ENCODE results near the gene EHBP1.
"Not testable (repeated sequence)": the region's sequence is repeated elsewhere in the genome, so short reads cannot be mapped to it uniquely, and the experiment has no call there.

The EHBP1 gene

DNA sequence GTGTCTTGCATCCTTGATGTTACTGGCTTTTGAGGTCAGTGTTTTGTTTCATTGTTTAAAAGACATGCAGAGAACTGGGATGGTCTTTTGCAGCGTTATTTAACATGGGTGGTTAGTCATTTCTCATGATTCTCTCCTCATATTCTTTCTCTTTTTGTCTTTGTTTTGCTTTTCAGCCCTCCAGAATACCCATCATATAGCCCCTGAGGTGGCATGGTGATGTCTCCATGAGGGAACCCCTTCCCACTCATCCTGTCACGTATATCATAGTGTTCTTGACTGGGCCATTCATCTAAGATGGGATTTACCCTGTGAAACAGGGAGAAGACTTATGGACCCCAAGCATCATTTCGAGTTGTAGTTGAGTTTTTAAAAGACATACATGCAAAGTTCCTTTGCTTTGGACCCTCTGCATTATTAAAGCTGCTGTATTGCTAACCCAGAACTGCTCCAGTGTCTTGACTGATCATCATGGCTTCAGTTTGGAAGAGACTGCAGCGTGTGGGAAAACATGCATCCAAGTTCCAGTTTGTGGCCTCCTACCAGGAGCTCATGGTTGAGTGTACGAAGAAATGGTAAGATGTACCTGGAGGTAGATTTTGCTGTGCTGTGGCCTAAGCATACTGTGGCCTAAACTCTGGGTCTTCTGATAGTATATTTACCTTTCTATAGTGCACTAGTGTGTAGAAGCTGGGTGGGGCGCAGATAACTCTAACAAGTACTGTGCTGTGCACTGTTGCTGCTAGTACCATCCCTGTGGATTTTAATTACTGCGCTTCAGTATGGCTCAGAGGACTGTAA, 1.4 kb downstream of the EHBP1 start:
- Histone ChIP-seq H3K9ac (ENCODE audit: low read depth, low read length) (peak overlapping the region; percentile 14), H3K36me3 (ENCODE audit: control insufficient read depth, insufficient read depth, low read length) (no peaks in the 10 kb centered on the region), H3K27me3 (ENCODE audit: control insufficient read depth, insufficient read depth, low read length) (no peaks in the 10 kb centered on the region), H3K9me3 (ENCODE audit: control insufficient read depth, insufficient read depth, low read length) (no peaks in the 10 kb centered on the region), H3K4me3 (ENCODE audit: low read depth, low read length) (peak overlapping the region; percentile 92), H3K4me1 (ENCODE audit: control insufficient read depth, insufficient read depth, low read length) (peaks cover 5% of the 10 kb centered on the region)

DNA sequence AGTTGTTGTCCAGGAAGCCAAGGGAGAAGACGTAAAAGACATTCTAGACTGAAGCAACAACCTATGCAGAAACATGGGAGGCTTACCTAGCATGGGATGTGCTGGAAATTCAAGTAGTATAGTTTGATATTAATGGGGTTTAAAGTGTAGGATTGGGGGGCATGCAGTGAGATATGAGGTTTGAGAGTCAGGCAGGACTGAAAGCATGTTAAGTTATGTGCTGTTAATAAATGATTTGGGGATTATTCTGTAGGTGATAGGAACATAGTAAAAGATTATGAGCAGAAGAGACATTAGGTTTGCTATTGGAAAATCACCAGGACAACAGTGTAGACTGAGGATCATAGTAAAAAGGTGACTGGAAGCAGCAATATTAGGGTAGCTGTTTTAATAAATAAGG, 3.2 kb downstream of the EHBP1 start:
- peaks cover 5% of the 10 kb centered on the region for H3K4me1 ChIP-seq (ENCODE audit: control insufficient read depth, insufficient read depth, low read length)
- H3K4me3 ChIP-seq (ENCODE audit: low read depth, low read length), result no peak overlapping the region
- no peak overlapping the region for H3K9ac ChIP-seq (ENCODE audit: low read depth, low read length)
- no peaks in the 10 kb centered on the region for H3K27me3 ChIP-seq (ENCODE audit: control insufficient read depth, insufficient read depth, low read length)
- H3K9me3 ChIP-seq (ENCODE audit: control insufficient read depth, insufficient read depth, low read length), result no peaks in the 10 kb centered on the region
- no peaks in the 10 kb centered on the region for H3K36me3 ChIP-seq (ENCODE audit: control insufficient read depth, insufficient read depth, low read length)

DNA sequence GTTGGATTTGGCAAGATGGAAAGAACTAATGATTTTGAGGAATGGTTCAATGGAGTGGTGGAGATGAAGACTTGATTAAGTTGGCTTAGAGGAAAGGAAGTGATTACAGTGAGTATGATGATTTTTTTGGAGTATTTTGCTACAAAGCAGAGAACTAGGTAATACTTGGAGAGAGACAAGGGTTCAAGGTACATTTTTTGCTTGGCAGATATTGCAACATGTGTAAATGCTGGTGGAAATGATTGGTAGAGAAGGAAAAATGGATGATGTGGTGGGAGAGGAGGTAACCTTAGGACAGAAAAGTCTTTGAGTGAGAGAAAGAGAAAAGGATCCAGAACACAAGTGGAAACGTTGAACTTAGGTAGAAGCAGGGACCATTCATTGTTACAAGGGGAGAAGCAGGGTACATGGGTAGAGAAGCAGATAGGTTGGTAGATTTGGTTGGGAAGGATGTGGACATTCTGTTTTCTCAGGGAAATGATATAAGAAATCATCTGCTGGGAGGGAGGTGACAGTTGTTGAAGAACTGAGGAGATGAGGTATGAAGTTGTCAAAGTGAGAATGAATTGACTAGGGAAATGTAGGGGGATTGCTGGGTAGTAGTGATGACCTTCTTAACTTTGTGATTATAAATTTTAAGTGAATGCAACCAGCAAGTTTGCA, 6.5 kb downstream of the EHBP1 start:
- Histone ChIP-seq H3K9ac (ENCODE audit: low read depth, low read length) (no peak overlapping the region), H3K9me3 (ENCODE audit: control insufficient read depth, insufficient read depth, low read length) (no peaks in the 10 kb centered on the region), H3K4me1 (ENCODE audit: control insufficient read depth, insufficient read depth, low read length) (peaks cover under 1% of the 10 kb centered on the region), H3K4me3 (ENCODE audit: low read depth, low read length) (no peak overlapping the region), H3K36me3 (ENCODE audit: control insufficient read depth, insufficient read depth, low read length) (no peaks in the 10 kb centered on the region), H3K27me3 (ENCODE audit: control insufficient read depth, insufficient read depth, low read length) (no peaks in the 10 kb centered on the region)

DNA sequence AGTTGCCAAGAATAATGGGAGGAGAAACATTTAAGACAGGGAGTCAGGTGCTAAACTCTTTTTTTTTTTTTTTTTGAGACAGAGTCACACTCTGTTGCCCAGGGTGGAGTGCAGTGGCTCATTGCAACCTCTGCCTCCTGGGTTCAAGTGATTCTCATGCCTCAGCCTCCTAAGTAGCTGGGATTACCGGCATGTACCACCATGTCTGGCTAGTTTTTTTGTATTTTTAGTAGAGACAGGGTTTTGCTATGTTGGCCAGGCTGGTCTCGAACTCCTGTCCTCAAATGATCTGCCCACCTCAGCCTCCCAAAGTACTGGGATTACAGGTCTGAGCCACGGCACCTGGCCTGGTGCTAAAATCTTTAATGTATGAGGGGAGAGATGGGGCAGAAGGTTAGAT, 7.7 kb downstream of the EHBP1 start:
- not testable (repeated sequence) for H3K9me3 ChIP-seq (ENCODE audit: control insufficient read depth, insufficient read depth, low read length); H3K4me3 ChIP-seq (ENCODE audit: low read depth, low read length); H3K27me3 ChIP-seq (ENCODE audit: control insufficient read depth, insufficient read depth, low read length); H3K4me1 ChIP-seq (ENCODE audit: control insufficient read depth, insufficient read depth, low read length); H3K36me3 ChIP-seq (ENCODE audit: control insufficient read depth, insufficient read depth, low read length); H3K9ac ChIP-seq (ENCODE audit: low read depth, low read length)

DNA sequence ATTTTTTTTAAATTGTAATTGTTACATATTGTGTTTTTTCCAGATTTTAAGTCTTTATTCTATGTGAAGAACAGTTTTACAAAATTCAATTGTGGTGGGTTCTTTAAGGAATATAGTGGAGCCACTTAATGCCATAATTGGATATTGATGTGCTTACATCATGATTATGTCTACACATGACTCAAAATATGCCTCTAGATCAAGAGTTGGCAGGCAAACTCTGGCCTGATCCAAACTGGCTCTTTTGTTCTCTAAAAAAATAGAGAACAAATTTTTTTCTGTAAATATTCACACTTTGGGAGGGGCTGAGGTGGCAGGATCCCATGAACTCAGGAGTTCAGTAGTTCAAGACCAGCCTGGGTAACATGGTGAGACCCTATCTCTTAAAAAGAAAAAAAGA, 8.3 kb downstream of the EHBP1 start:
- Histone ChIP-seq H3K4me1 (ENCODE audit: control insufficient read depth, insufficient read depth, low read length) (no peaks in the 10 kb centered on the region), H3K36me3 (ENCODE audit: control insufficient read depth, insufficient read depth, low read length) (no peaks in the 10 kb centered on the region), H3K4me3 (ENCODE audit: low read depth, low read length) (no peak overlapping the region), H3K9me3 (ENCODE audit: control insufficient read depth, insufficient read depth, low read length) (no peaks in the 10 kb centered on the region), H3K9ac (ENCODE audit: low read depth, low read length) (peak overlapping the region; percentile 16), H3K27me3 (ENCODE audit: control insufficient read depth, insufficient read depth, low read length) (no peaks in the 10 kb centered on the region)

DNA sequence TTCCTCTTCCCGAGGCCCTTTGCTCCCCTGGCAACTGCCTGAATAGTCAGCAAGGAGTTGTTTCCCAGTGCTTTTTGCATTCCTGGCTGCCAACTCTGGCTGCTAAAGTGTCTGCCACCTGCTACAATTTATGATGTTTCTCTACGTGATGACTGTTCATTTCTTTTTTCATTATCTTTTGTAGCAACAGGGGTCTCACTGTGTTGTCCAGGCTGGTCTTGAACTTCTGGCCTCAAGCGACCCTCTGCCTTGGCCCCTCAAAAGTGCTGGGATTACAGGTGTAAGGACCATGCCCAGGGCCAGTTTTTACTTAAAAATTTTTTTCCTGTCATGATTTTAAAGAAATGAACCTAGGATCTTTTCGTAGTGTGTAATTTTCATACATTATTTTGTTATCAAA, 11.3 kb downstream of the EHBP1 start:
- H3K4me1 ChIP-seq (ENCODE audit: control insufficient read depth, insufficient read depth, low read length), result no peaks in the 10 kb centered on the region

DNA sequence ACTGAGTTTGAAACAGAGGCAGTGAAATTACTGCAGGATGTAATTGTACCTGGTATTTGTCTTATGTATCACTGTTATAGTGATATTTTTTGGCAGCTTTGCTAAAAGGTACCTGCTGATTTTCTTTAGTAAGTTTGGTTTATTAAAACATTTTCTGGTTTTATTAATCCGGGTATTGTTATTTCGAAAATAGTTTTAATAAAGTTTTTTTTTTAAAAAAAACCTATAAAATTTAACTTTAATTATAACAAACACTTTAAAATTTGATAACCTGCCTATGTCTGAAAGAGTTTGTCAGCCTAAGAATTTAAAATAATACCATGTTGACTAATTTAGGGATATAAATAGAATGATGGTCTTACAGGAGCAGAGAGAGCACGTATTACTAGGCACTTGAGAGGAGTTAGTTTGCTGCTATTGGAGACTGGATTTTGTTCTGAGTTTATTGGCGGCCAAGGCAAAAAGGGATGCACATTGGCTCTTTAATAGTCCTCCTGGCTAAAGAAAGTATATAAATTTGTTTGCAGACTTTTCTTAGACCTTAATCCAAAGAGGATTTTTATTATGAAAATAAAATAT, 12.1 kb downstream of the EHBP1 start:
- Histone ChIP-seq H3K9ac (ENCODE audit: low read depth, low read length) (no peak overlapping the region), H3K9me3 (ENCODE audit: control insufficient read depth, insufficient read depth, low read length) (no peaks in the 10 kb centered on the region), H3K4me1 (ENCODE audit: control insufficient read depth, insufficient read depth, low read length) (no peaks in the 10 kb centered on the region), H3K4me3 (ENCODE audit: low read depth, low read length) (no peak overlapping the region), H3K36me3 (ENCODE audit: control insufficient read depth, insufficient read depth, low read length) (no peaks in the 10 kb centered on the region), H3K27me3 (ENCODE audit: control insufficient read depth, insufficient read depth, low read length) (no peaks in the 10 kb centered on the region)

More for the DNA sequence above, 11.3 kb downstream of the EHBP1 start:
- H3K36me3 ChIP-seq (ENCODE audit: control insufficient read depth, insufficient read depth, low read length), result no peaks in the 10 kb centered on the region
- no peak overlapping the region for H3K9ac ChIP-seq (ENCODE audit: low read depth, low read length)
- H3K9me3 ChIP-seq (ENCODE audit: control insufficient read depth, insufficient read depth, low read length), result no peaks in the 10 kb centered on the region
- no peak overlapping the region for H3K4me3 ChIP-seq (ENCODE audit: low read depth, low read length)
- H3K27me3 ChIP-seq (ENCODE audit: control insufficient read depth, insufficient read depth, low read length), result no peaks in the 10 kb centered on the region

DNA sequence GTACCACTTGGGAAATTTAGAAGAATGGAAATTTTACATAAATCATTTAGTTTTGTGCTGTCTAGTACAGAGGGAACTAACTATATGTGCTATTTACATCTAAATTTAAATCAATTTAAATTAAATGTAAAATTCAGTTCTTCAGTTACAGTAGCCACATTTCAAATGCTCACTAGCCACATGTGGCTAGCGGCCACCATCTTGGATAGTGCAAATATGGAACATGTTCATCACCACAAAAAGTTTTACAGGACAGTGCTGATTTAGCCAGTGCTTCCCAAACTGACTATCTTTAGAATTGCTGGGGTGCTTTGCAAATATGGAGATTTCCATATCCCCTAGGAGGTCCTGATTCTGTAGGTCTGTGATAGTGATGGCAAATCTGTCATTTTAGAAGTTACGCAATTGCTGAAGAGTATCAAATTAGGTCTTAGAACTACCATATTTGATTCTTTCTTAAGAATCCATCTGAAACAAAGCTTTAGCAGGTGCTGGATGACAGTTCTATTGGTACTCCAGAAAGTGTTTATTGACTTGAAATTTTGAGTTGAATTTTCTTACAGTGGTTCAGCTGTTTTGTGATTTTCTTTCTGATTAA, 12.8 kb downstream of the EHBP1 start:
- H3K27me3 ChIP-seq (ENCODE audit: control insufficient read depth, insufficient read depth, low read length), result no peaks in the 10 kb centered on the region
- H3K36me3 ChIP-seq (ENCODE audit: control insufficient read depth, insufficient read depth, low read length), result no peaks in the 10 kb centered on the region
- no peak overlapping the region for H3K9ac ChIP-seq (ENCODE audit: low read depth, low read length)
- H3K4me3 ChIP-seq (ENCODE audit: low read depth, low read length), result no peak overlapping the region
- no peaks in the 10 kb centered on the region for H3K9me3 ChIP-seq (ENCODE audit: control insufficient read depth, insufficient read depth, low read length)
- H3K4me1 ChIP-seq (ENCODE audit: control insufficient read depth, insufficient read depth, low read length), result no peaks in the 10 kb centered on the region

DNA sequence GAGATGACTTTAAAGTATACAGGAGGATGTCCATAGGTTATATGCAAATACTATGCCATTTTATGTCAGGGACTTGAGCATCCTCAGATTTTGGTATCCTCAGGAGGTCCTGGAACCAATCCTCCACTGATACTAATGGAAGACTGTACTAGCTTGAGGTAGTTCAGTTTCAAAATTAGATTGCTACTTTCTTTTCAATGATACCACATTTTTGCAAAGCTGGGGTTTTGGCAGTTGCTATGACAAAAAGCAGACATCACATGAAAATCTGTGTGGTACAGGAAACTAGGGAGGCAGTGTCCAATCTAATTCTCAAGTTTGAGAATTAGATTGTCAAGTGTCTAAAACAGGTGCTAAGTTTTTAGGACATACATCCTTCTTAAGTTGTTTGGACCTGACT, 14.2 kb downstream of the EHBP1 start:
- Histone ChIP-seq H3K4me1 (ENCODE audit: control insufficient read depth, insufficient read depth, low read length) (peaks cover 2% of the 10 kb centered on the region), H3K27me3 (ENCODE audit: control insufficient read depth, insufficient read depth, low read length) (no peaks in the 10 kb centered on the region), H3K4me3 (ENCODE audit: low read depth, low read length) (no peak overlapping the region), H3K9ac (ENCODE audit: low read depth, low read length) (no peak overlapping the region), H3K36me3 (ENCODE audit: control insufficient read depth, insufficient read depth, low read length) (no peaks in the 10 kb centered on the region), H3K9me3 (ENCODE audit: control insufficient read depth, insufficient read depth, low read length) (no peaks in the 10 kb centered on the region)

DNA sequence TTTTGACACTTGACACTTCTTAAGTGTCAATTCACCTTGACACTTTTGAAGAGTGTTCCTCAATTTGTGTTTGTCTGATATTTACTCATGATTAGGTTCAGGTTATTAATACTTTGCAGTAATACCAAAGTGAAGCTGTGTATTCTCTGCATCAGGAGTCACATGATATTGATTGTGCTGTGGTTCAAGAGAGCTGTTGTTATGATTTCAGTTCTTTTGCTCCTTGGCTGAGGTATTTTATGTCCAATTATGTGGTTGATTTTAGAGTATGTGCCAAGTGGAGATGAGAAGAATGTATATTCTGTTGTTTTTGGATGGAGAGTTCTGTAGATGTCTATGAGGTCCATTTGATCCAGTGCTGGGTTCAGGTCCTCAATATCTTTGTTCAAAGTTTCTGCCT, 17.2 kb downstream of the EHBP1 start:
- H3K4me1 ChIP-seq (ENCODE audit: control insufficient read depth, insufficient read depth, low read length), result peaks cover 4% of the 10 kb centered on the region
- no peak overlapping the region for H3K4me3 ChIP-seq (ENCODE audit: low read depth, low read length)

DNA sequence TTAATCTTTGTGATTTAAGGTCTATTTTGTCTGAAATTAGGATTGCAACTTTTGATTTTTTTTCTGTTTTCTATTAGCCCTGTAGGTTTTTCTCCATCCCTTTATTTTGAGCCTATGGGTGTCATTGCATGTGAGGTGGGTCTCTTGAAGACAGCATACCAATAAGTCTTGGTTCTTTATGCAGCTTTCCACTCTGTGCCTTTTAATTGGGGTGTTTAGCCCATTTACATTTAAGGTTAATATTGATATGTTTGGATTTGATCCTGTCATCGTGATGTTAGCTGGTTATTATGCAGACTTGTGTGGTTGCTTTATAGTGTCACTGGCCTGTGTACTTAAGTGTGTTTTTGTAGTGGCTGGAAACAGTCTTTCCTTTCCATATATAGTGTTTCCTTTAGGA, 17.7 kb downstream of the EHBP1 start:
- Histone ChIP-seq H3K9me3 (ENCODE audit: control insufficient read depth, insufficient read depth, low read length) (no peaks in the 10 kb centered on the region), H3K27me3 (ENCODE audit: control insufficient read depth, insufficient read depth, low read length) (no peaks in the 10 kb centered on the region), H3K36me3 (ENCODE audit: control insufficient read depth, insufficient read depth, low read length) (no peaks in the 10 kb centered on the region), H3K9ac (ENCODE audit: low read depth, low read length) (no peak overlapping the region), H3K4me3 (ENCODE audit: low read depth, low read length) (no peak overlapping the region), H3K4me1 (ENCODE audit: control insufficient read depth, insufficient read depth, low read length) (peaks cover 4% of the 10 kb centered on the region)

More for the DNA sequence above, 17.2 kb downstream of the EHBP1 start:
- no peaks in the 10 kb centered on the region for H3K27me3 ChIP-seq (ENCODE audit: control insufficient read depth, insufficient read depth, low read length)
- no peak overlapping the region for H3K9ac ChIP-seq (ENCODE audit: low read depth, low read length)
- H3K36me3 ChIP-seq (ENCODE audit: control insufficient read depth, insufficient read depth, low read length), result no peaks in the 10 kb centered on the region
- no peaks in the 10 kb centered on the region for H3K9me3 ChIP-seq (ENCODE audit: control insufficient read depth, insufficient read depth, low read length)
